HG02943 (cell line): ENCODE data around the gene ZHX3.

Source experiments
- ATAC-seq: cut with Tn5 transposase; IDR thresholded peaks from one replicate; pipeline ENCODE4 v1.9.1; 2021; ENCODE audit warnings: mild to moderate bottlenecking, low read depth, moderate library complexity; ENCODE audit not compliant: unreplicated experiment

The ZHX3 gene

GRCh38 chr20:41317546-41318270 lies at the start of gene ZHX3:
Gene ZHX3 (minus strand): TSS chr20:41317731. CDS start chr20:41204916, 112,815 bp downstream.
- ATAC-seq = peak; percentile 92

GRCh38 chr20:41367393-41367695 lies 49.8 kb upstream of the ZHX3 start:
- ATAC-seq = no peak

GRCh38 chr20:41366546-41367392 lies 49.2 kb upstream of the ZHX3 start, which contains the start of gene EMILIN3:
Gene EMILIN3 (minus strand): TSS chr20:41366818. CDS start chr20:41366634, 184 bp downstream.
- no peak for ATAC-seq

GRCh38 chr20:41365777-41366545 lies 48.4 kb upstream of the ZHX3 start:
- ATAC-seq = no peak

- ATAC-seq = no peak
Measured at GRCh38 chr20:41364967-41365765, 47.6 kb upstream of the ZHX3 start.

GRCh38 chr20:41364236-41364855 lies 46.8 kb upstream of the ZHX3 start:
- ATAC-seq = no peak

GRCh38 chr20:41363601-41364000 lies 46.1 kb upstream of the ZHX3 start:
- ATAC-seq = no peak

- ATAC-seq = no peak
Measured at GRCh38 chr20:41362748-41363140, 45.2 kb upstream of the ZHX3 start.

GRCh38 chr20:41361757-41362747 lies 44.5 kb upstream of the ZHX3 start:
- no peak for ATAC-seq

GRCh38 chr20:41360831-41361756 lies 43.6 kb upstream of the ZHX3 start:
- no peak for ATAC-seq

- no peak for ATAC-seq
Measured at GRCh38 chr20:41359541-41360011, 42.0 kb upstream of the ZHX3 start.

- ATAC-seq = no peak
Measured at GRCh38 chr20:41358717-41359116, 41.2 kb upstream of the ZHX3 start.

GRCh38 chr20:41358230-41358629 lies 40.7 kb upstream of the ZHX3 start:
- ATAC-seq = no peak

GRCh38 chr20:41357424-41358163 lies 40.1 kb upstream of the ZHX3 start:
- no peak for ATAC-seq

- ATAC-seq = no peak
Measured at GRCh38 chr20:41356951-41357350, 39.4 kb upstream of the ZHX3 start.

GRCh38 chr20:41355598-41356203 lies 38.2 kb upstream of the ZHX3 start:
- ATAC-seq = no peak
